Epithelial cell of esophagus (primary cell): ENCODE results near the gene TSC22D1.

Source experiments
- DNase-seq: peaks from one replicate; pipeline ENCODE4 v3.0.0; 2010; ENCODE audit warnings: low read depth
- H3K4me3 ChIP-seq: 2 replicates; pipeline ENCODE4 v1.5.1; 2011; ENCODE audit warnings: mild to moderate bottlenecking, low read length, control low read depth
- TF ChIP-seq, protein P1 (sequence below): IDR thresholded peaks from 2 replicates; pipeline ENCODE4 v1.5.1; 2011; ENCODE audit warnings: low read depth, mild to moderate bottlenecking, low read length, control low read depth, inconsistent platforms; ENCODE audit not compliant: insufficient read depth; ENCODE audit errors: missing control alignments

TSC22D1 gene

DNA sequence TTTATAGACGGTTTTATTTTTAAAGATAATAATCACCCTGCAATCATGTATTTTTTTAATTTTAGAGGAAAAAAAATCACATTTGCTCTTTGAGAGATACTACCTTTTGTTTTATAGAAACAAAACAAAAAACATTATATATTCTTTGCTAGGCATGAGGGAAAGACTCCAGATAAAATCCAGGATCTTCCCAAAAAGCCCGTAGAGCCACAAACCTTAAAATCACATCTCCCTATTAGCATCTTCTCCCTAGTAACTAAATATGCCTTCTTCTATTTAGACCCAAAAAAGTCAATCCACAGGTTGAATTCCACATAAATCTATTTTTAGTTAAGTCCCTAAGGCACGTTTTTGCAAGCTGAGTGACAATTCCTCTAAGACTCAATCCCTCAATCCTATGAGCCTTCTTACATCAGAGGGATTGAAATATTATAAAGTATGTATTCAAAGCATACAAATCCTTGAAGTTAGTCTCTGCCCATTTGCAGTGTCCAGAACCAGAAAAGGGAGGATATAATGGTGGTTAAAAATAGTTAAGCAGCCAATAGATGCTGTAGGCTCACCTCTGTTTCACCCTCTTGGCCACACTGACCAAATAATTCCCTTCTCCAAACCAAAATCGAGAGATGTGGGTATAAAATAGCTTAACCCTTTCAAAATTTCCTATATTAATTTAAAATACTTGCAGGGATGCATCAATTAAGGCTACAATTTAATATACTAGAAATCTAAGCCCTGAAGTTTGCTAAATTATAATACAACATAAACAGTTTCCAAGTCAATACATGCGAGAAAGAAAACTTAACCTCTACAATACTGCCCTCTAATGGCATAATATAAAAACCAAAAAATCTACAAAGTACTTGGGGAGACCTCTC lies 138.5 kb downstream of the TSC22D1 start:
- TF ChIP-seq, protein P1, sequence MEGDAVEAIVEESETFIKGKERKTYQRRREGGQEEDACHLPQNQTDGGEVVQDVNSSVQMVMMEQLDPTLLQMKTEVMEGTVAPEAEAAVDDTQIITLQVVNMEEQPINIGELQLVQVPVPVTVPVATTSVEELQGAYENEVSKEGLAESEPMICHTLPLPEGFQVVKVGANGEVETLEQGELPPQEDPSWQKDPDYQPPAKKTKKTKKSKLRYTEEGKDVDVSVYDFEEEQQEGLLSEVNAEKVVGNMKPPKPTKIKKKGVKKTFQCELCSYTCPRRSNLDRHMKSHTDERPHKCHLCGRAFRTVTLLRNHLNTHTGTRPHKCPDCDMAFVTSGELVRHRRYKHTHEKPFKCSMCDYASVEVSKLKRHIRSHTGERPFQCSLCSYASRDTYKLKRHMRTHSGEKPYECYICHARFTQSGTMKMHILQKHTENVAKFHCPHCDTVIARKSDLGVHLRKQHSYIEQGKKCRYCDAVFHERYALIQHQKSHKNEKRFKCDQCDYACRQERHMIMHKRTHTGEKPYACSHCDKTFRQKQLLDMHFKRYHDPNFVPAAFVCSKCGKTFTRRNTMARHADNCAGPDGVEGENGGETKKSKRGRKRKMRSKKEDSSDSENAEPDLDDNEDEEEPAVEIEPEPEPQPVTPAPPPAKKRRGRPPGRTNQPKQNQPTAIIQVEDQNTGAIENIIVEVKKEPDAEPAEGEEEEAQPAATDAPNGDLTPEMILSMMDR: no peak
- H3K4me3 ChIP-seq: peak overlapping the region; percentile 92
- peak; percentile 56 for DNase-seq

DNA sequence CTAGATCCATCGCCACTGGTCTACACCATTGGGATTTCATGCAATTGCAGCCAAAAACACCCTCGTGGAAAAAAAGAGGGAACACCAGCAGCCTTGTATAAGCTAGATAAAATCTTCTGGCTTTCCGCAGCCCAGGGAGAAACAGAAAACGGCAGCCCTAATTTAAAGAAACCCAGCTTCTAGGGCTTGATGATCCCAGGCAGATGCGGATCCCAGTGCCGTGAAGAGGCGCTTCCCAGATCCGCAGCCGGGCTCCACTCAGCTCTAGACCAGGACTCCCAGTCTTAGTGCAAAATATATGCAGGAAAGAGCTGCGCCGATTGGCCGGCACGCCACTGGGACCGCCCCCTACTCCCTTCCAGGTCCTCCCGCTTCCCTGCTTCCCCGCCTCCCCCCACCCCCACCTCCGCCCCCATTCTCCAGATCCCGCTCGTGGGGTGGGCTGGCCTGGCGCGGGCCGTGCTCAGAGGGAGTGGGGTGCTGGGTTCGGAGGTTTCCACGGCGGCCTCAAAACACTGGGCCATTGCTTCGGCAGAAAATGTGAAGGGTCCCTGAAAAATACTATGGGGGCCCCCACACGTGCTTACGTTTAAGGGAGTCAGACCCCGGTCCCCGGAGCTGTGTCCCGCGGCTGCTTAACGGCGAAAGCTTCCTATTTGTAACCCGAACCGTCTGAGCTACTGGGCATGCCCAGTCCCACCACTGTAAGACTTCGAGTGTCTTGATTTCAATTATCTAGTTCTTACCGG lies 139.4 kb downstream of the TSC22D1 start:
- peak; percentile 95 for DNase-seq
- H3K4me3 ChIP-seq: peak overlapping the region; percentile 92

DNA sequence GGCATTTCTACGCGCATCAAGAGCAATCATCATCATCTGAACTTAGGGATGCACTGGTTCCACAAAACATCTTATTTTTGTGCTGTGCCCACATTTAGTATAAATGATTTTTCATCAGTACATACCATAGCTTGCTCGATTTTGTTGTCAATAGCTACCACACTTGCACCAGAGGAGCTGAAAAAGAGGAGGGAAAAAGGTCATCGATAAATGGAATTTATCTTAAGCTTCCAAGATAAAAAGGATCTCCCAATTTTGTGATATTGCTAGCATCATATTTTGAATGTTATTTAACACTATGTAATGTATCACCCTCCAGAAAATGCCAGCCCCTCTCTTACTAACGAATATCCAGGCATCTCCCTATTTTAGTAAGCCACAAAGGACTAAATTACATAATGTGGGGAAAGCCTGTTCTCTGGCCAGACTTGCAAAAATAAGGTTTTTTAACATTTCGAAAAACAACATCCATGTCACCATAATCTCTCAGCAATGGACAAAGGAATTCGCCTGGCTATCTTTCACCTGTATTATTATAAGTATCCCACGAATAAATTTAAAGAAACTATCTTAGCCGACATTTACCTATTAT lies 140.1 kb downstream of the TSC22D1 start:
- TF ChIP-seq, protein P1: no peak
- no peak for DNase-seq
- H3K4me3 ChIP-seq: peak overlapping the region; percentile 92

More for the DNA sequence above, 139.4 kb downstream of the TSC22D1 start:
- TF ChIP-seq, protein P1: no peak

DNA sequence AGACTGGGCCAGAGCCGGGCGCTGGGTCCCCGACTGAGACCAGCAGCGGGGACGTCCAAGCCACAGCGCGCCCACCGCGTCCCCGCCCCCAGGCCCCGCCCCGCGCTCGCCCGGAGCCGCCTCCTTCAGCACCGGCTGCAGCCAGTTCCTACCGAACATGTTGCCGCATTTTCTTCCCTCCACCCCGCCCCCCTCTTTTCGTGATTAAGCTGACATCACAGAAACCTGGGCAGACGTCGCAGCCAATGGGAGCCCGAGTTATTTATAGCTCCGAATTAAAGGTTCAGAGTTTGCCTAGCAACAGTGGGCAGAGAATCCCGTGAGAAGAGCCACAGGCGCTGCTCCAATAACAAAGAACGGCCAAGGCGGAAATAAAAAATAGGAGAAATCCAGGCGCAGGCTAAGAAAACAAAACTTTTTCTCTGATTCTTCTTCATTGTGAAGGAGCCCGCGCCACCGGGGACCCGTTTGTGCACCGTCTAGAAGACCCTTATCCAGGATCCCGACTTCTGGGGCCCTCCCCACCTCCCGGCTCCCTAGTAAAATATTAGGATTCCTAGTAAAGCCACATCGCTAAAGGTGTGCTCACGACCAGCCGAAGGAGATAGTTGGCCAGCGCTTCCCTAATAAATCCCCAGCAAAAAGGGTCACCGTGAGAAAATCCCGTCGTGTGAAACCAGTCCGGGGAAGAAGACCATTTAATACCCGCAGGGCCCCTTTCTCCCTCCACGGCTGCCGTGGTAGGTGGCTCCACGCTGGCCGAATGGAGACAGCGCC lies 140.8 kb downstream of the TSC22D1 start:
- TF ChIP-seq, protein P1: no peak
- DNase-seq: peak; percentile 98
- peak overlapping the region; percentile 92 for H3K4me3 ChIP-seq

DNA sequence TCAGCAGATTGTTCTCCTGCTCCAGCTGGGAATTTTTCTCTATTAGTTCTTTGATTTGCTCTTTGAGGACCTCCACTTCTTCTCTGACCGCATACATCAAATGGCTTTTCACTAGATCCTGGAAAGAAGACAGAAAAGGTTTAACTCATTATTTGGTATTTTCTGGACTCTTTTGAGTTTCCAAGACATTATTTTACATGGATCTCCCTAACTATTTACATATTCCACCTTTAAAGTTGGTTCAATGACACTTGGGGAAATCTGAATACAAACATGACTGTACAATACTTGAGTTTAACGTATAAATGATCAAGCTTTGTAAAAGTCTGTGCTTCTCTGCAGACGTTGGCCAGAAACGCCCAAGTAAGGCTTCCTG lies 141.4 kb downstream of the TSC22D1 start:
- H3K4me3 ChIP-seq: peak overlapping the region; percentile 92
- no peak for DNase-seq
- TF ChIP-seq, protein P1: no peak
